HG02763 (cell line): ENCODE results near the gene PAK6.

Experiments used
- ATAC-seq: cut with Tn5 transposase; IDR thresholded peaks from one replicate; pipeline ENCODE4 v1.9.1; 2021; ENCODE audit warnings: mild to moderate bottlenecking, moderate library complexity; ENCODE audit not compliant: unreplicated experiment

Gene PAK6

DNA sequence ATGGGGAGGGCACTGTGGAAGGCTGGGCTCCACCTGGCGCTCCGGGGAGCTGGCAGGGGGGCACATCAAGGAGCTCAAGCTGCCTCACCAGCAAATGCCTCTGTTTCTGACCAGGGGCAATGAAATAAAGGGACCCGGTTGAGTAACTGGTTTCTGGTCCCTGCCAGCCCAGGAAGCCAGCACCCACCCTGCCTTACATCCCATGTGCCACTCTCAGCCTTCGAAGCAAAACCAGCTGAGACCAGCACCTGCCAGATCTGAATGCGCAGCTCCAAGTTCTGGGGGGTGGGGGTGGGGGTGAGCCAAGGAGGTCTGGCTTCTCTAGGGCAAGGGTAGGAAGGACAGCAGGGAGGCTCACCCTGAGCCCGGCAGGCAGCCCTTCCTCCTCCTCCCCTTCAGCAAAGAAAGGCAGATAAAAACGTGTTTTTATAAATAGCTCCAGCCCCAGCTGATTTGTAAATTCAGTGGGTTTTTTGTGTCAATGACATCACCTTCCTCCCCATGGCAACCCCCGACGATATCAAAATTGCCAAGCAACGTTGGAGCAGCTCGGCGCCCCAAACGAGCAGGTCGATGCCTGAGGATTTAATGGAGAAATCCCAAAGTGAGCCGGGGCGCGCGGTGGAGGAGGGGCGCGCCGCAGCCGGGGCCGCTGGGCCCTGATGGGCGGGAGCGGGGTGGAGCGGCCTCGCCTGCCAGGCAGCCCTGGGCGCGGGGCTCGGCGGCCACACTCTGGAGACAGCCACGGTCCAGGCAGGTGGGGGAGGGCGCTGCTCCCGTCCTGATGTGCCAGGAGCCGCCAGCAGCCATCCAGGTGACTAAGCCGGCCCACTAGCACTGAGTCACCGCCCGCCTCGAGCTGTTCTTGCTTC lies at the start of gene PAK6:
Gene PAK6 (plus strand): TSS at position 532 of the 872 bp plus-strand sequence. CDS start 25,723 bp downstream, outside the sequence.
- ATAC-seq: no peak

DNA sequence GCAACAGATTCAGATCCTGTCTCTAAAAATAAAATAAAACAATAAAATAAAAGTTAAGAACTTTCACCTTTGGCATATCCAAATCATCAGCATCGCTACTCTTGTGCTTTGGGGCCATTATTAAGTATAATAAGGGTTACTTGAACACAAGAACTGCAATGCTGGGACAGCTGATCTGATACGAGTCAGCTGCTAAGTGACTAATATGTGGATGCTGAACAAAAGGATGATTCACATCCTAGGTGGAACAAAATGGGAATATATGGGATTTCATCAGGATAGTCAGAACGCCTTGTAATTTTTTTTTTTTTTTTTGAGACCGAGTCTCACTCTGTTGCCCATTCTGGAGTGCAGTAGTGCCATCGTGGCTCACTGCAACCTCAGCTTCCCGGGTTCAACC lies 48.3 kb upstream of the PAK6 start:
- ATAC-seq: no peak

DNA sequence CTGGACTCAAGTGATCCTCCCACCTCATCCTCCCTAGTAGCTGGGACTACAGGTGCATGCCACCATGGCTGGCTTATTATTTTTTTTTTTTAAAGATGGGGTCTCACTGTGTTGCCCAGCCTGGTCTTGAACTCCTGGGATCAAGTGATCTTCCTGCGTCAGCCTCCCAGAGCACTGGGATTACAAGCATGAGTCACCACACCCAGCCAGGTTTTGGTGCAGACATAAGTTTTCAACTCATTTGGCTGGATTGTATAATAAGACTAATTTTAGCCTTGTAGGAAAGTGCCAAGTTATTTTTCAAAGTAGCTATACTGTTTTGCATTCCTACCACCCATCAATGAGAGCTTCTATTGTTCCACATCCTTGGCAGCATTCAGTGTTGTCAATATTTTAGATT lies 45.9 kb upstream of the PAK6 start:
- ATAC-seq: no peak

DNA sequence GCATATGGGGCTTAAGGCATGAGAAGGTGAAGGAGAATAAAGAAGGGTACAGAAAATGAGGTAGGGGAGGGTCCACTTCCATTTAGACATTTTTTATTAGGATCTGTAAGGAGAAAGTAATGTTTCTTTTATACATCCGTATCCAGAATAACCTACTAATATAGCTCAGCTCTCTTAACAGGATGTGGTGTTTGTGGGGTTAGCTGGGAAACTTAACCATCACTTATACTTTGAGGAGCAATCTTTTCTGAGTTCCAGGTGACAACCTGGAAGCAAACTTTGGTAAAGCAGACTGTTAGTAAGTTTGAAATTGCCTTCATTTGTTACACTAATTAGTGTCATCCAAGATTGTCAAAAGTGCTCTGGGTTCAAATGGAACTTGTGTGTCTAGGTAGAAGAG lies 41.4 kb upstream of the PAK6 start:
- no peak for ATAC-seq

- no peak for ATAC-seq
Observed at GRCh38 chr15:40198355-40199085, 40.3 kb upstream of the PAK6 start.

DNA sequence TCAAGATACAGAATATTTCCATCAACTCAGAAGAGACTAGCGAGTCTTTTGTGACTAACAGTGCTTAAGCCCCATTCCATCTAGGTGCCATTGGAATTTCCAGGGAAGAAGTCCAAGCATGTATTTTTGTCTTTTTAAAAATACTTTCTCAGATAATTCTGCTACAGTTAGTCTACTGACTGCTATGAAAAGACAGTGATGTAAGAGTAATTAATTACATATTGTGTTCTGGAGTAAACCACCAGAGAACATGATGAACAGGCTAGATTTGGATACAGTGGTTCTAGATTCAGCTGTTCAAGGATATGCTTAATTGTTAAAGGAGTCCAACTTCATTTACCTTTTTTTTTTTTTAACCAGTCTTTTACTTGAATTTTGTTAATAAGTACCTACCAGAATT lies 34.8 kb upstream of the PAK6 start:
- no peak for ATAC-seq

- no peak for ATAC-seq
Observed at GRCh38 chr15:40217166-40217824, 21.6 kb upstream of the PAK6 start.

DNA sequence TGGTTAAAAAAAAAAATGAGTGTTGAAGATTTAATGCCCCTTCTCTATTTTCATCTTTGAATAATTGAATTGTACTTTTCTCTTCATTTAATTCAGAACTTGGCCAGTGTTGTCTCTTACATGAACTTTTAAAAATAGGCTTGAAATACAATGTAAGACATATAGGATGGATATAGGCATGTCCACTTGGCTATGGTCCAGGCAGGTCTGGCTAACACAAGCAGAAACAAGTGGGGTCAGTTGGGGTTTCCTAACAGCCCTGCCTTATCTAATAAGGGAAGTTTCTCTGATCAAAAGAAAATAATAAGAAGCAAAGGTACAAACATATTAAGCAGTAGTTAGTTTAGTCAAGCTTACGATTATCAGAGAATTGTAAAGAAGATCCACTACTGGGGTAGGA lies 19.1 kb upstream of the PAK6 start:
- no peak for ATAC-seq

DNA sequence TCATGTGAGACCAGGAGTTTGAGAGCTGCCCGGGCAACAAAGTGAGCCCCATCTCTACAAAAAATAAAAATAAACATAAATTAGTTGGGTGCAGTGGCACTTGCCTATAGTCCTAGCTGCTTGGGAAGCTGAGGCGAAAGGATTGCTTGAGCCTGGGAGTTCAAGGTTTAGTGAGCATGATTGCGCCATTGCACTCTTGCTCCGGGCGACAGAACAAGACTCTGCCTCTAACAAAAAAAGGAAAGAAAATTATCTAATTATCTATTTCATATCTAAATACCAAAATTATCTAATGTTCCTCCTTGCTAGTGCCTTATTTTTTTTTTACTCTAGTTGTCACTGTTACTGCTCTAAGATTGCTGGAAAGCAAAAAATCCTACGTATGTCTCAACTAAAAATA lies 16.7 kb upstream of the PAK6 start:
- no peak for ATAC-seq

DNA sequence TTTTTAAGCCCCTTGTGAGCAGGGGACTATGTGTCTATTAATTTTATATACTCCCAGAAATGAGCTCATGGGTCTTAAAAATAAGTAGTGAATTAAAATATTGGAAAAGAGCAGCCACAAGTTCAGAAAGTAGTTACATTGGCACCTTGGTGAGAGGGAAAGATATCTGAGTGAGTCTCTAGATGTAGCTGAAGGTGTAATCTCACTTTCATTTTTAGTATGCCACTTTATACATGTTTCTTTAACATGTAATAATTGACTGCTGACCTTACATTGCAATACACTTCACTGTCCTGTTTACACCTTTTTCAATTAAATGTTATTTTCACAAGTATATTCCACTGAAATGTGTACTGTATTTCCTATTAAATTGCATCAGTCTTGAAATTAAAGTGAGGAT lies 12.1 kb upstream of the PAK6 start:
- ATAC-seq: no peak

GRCh38 chr15:40229316-40229715 lies 9.5 kb upstream of the PAK6 start:
- no peak for ATAC-seq

GRCh38 chr15:40229956-40230355 lies 8.9 kb upstream of the PAK6 start:
- no peak for ATAC-seq

- ATAC-seq: no peak
Observed at GRCh38 chr15:40232625-40233070, 6.2 kb upstream of the PAK6 start.

- ATAC-seq: no peak
Observed at GRCh38 chr15:40233727-40234577, 4.9 kb upstream of the PAK6 start.

DNA sequence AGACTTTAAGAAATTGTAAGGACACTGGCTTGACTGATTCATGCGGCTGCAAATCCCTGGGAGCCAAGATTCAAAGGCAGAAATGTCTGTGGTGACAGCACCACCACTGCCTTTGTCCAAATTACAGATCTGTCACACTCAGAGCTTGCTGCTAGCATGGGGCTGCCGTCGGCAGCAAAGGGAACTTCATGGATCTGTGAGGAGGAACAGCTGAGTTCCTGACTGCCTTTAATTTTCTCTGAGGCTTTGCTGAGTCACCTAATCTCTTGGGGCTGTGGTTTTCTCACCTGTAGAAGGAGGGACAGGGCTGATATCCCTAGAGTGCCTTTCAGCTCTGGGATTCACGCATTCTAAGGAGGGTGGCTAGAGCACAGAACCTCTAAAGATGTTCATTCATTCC lies 4.1 kb upstream of the PAK6 start:
- ATAC-seq: no peak

- no peak for ATAC-seq
Observed at GRCh38 chr15:40235201-40235885, 3.5 kb upstream of the PAK6 start.

GRCh38 chr15:40239404-40239692 lies 485 bp downstream of the PAK6 start:
- no peak for ATAC-seq

- no peak for ATAC-seq
Observed at GRCh38 chr15:40239693-40240618, 1.1 kb downstream of the PAK6 start.

GRCh38 chr15:40240619-40241221 lies 1.9 kb downstream of the PAK6 start:
- ATAC-seq: no peak
